Panc1 (cell line): ENCODE measurements around the gene LCE4A. TPM values are rescaled to one million over a fixed set of nuclear protein-coding genes. Genes with fewer than 3 reads are reported as not detected.
"Not testable (repeated sequence)": the region's sequence is repeated elsewhere in the genome, so short reads cannot be mapped to it uniquely, and the experiment has no call there.

Source experiments
- ATAC-seq: fragments of 200-7000 bp; cut with Tn5 transposase; 2 replicates; pipeline ENCODE4 v1.9.1; 2020; ENCODE audit warnings: mild to moderate bottlenecking, moderate library complexity
- BruUV-seq: library from RNA; stranded (reverse); fragments of 400-500 nt; replicated peaks from 2 replicates; lab custom pipeline; 2021; lab: Mats Ljungman, UMichigan
- CTCF ChIA-PET: fragments of 300-600 bp; sonication (Branson Sonifier 250); formaldehyde crosslinking; loops from one replicate; lab custom pipeline; 2022; ENCODE audit warnings: antibody characterized with exemption; lab: Charles Lee
- POLR2A ChIA-PET: fragments of 300-600 bp; sonication (Branson Sonifier 250); formaldehyde crosslinking; loops from one replicate; lab custom pipeline; 2022; ENCODE audit warnings: antibody characterized with exemption; lab: Charles Lee
- DNase-seq: peaks from one replicate; pipeline ENCODE4 v3.0.0-alpha.2; 2010; ENCODE audit warnings: low read depth, low spot score
- H3K27ac ChIP-seq: 2 replicates; pipeline ENCODE4 v1.5.1; 2011; ENCODE audit warnings: mild to moderate bottlenecking, low read length, inconsistent platforms
- H3K27me3 ChIP-seq: fragments of 200-500 bp; sonication (Bioruptor generic); 2 replicates; pipeline ENCODE4 v1.6.0; 2014; ENCODE audit warnings: low read length, inconsistent platforms; ENCODE audit not compliant: control insufficient read depth, insufficient read depth
- H3K36me3 ChIP-seq: fragments of 200-500 bp; sonication (Bioruptor generic); 2 replicates; pipeline ENCODE4 v1.5.1; 2014; ENCODE audit warnings: inconsistent platforms, mild to moderate bottlenecking, low read length, moderate library complexity; ENCODE audit not compliant: control insufficient read depth, insufficient read depth
- H3K4me1 ChIP-seq: 2 replicates; pipeline ENCODE4 v1.5.1; 2011; ENCODE audit warnings: inconsistent platforms, mild to moderate bottlenecking, low read length, moderate library complexity; ENCODE audit not compliant: control insufficient read depth, insufficient read depth
- H3K4me3 ChIP-seq, 2 experiments: 2 replicates each; pipeline ENCODE4 v1.5.1; 2011 to 2012; ENCODE audit warnings: low read depth in 2 of 2, low read length in 2 of 2, mild to moderate bottlenecking in 2 of 2, inconsistent platforms in 1 of 2, moderate library complexity in 1 of 2
- H3K9me3 ChIP-seq: fragments of 200-500 bp; sonication (Bioruptor generic); 2 replicates; pipeline ENCODE4 v1.5.1; 2014; ENCODE audit warnings: low read depth, mild to moderate bottlenecking, inconsistent platforms, low read length, moderate library complexity; ENCODE audit not compliant: control insufficient read depth, insufficient read depth
- POLR2AphosphoS5 ChIP-seq: IDR thresholded peaks from 2 replicates; pipeline ENCODE4 v1.6.1; 2012; ENCODE audit warnings: mild to moderate bottlenecking, low read depth, low read length, moderate library complexity
- SIN3A ChIP-seq: IDR thresholded peaks from 2 replicates; pipeline ENCODE4 v1.6.1; 2012; ENCODE audit warnings: low read depth, mild to moderate bottlenecking, low read length, moderate library complexity, borderline replicate concordance; ENCODE audit not compliant: insufficient read depth
- TCF7L2 ChIP-seq: IDR thresholded peaks from 2 replicates; pipeline ENCODE4 v1.6.1; 2011; ENCODE audit warnings: mild to moderate bottlenecking, low read depth, low read length, inconsistent platforms
- in situ Hi-C: cut with HindIII; loops from 2 replicates; pipeline ENCODE4 v1.10.0; 2016; ENCODE audit warnings: low sequenced_read_pairs, low pct_unique_long_range_greater_than_20kb
- intact Hi-C: fragments of 100-400 bp; cut with micrococcal nuclease; formaldehyde crosslinking; loops from one replicate; pipeline ENCODE4 v1.10.0; 2022; ENCODE audit not compliant: unreplicated experiment
- total RNA-seq: library from RNA; stranded (reverse); gene quantifications from one replicate; pipeline ENCODE4 v1.2.1, GENCODE V29; 2021; ENCODE audit not compliant: unreplicated experiment
- TF ChIP-seq, protein P1 (sequence below), 2 experiments: IDR thresholded peaks; 2 replicates each; pipeline ENCODE4 v1.6.1; 2011 to 2012; ENCODE audit warnings: low read depth in 2 of 2, control low read depth in 1 of 2, low read length in 1 of 2, mild to moderate bottlenecking in 1 of 2, moderate library complexity in 1 of 2; ENCODE audit not compliant: insufficient read depth in 1 of 2
- TF ChIP-seq, protein P2 (sequence below): fragments of 450-650 bp; IDR thresholded peaks from 2 replicates; pipeline ENCODE4 v1.5.1; 2017; ENCODE audit warnings: mild to moderate bottlenecking

Gene LCE4A
- total RNA-seq, 1 experiment from 2014 or later: not detected

DNA sequence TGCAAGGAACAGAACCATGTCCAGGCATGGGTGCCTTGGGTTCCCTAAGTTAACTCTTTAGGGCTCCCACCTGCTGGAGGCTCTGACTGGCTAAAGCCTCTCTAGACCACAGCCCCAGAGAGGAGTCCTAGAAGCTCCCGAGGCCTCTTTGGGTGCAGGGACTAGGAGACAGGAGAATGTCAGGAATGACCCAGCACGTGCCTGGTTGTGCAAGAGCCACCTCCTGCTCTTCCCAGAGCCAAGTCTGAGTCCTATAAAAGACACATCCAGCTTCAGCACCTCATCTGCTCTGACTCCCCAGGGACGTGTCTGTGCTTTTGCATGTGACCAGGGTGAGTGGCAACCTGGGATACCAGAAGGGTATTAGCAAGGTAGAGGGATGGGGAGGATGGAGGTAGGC is 44.9 kb upstream of the LCE4A start, which contains the start of gene LCE2D:
Gene LCE2D (plus strand): TSS at position 283 of the 400 bp plus-strand sequence. CDS start 726 bp downstream, outside the sequence.
- ChIA-PET CTCF (no interaction called here), POLR2A (no interaction called here)
- in situ Hi-C loops (no loop called here), intact Hi-C loops (no loop called here)
- H3K9me3 ChIP-seq: no peaks in the 10 kb centered on the region
- ATAC-seq (no peak), DNase-seq (no peak)
- H3K4me1 ChIP-seq: no peaks in the 10 kb centered on the region
- TF ChIP-seq POLR2AphosphoS5 (no peak), TCF7L2 (no peak), SIN3A (no peak)
- TF ChIP-seq, protein P1, sequence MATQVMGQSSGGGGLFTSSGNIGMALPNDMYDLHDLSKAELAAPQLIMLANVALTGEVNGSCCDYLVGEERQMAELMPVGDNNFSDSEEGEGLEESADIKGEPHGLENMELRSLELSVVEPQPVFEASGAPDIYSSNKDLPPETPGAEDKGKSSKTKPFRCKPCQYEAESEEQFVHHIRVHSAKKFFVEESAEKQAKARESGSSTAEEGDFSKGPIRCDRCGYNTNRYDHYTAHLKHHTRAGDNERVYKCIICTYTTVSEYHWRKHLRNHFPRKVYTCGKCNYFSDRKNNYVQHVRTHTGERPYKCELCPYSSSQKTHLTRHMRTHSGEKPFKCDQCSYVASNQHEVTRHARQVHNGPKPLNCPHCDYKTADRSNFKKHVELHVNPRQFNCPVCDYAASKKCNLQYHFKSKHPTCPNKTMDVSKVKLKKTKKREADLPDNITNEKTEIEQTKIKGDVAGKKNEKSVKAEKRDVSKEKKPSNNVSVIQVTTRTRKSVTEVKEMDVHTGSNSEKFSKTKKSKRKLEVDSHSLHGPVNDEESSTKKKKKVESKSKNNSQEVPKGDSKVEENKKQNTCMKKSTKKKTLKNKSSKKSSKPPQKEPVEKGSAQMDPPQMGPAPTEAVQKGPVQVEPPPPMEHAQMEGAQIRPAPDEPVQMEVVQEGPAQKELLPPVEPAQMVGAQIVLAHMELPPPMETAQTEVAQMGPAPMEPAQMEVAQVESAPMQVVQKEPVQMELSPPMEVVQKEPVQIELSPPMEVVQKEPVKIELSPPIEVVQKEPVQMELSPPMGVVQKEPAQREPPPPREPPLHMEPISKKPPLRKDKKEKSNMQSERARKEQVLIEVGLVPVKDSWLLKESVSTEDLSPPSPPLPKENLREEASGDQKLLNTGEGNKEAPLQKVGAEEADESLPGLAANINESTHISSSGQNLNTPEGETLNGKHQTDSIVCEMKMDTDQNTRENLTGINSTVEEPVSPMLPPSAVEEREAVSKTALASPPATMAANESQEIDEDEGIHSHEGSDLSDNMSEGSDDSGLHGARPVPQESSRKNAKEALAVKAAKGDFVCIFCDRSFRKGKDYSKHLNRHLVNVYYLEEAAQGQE (IDR thresholded peaks at IDR 0.05; ENCODE audit: insufficient read depth in 1 of 2, low read depth in 2 of 2, low read length in 1 of 2): no peak
- TF ChIP-seq, protein P2, sequence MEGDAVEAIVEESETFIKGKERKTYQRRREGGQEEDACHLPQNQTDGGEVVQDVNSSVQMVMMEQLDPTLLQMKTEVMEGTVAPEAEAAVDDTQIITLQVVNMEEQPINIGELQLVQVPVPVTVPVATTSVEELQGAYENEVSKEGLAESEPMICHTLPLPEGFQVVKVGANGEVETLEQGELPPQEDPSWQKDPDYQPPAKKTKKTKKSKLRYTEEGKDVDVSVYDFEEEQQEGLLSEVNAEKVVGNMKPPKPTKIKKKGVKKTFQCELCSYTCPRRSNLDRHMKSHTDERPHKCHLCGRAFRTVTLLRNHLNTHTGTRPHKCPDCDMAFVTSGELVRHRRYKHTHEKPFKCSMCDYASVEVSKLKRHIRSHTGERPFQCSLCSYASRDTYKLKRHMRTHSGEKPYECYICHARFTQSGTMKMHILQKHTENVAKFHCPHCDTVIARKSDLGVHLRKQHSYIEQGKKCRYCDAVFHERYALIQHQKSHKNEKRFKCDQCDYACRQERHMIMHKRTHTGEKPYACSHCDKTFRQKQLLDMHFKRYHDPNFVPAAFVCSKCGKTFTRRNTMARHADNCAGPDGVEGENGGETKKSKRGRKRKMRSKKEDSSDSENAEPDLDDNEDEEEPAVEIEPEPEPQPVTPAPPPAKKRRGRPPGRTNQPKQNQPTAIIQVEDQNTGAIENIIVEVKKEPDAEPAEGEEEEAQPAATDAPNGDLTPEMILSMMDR: no peak
- H3K4me3 ChIP-seq: no peak within 1 kb of the TSS
- no peaks in the 10 kb centered on the region for H3K36me3 ChIP-seq
- H3K27ac ChIP-seq: no peak within 1 kb of the TSS
- no TSS peak for BruUV-seq
- H3K27me3 ChIP-seq: peaks cover 5% of the 10 kb centered on the region; the same call in 1 of the 2 replicates

DNA sequence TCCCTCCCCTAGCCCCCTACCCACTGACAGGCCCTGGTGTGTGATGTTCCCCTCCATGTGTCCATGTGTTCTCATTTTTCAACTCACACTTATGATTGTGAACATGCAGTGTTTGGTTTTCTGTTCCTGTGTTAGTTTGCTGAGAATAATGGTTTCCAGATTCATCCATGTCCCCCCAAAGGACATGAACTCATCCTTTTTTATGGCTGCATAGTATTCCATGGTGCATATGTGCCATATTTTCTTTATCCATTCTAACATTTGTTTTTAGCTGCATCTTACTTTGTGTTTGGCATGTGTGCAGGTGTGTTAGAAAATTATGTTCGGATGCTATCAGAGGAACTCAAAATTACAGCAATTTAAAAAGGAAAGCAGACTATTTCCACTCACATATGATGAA is 41.8 kb upstream of the LCE4A start:
- H3K4me1 ChIP-seq, H3K9me3 ChIP-seq, intact Hi-C loops, CTCF ChIA-PET, DNase-seq, H3K36me3 ChIP-seq, H3K27ac ChIP-seq, H3K4me3 ChIP-seq, ATAC-seq, BruUV-seq, H3K27me3 ChIP-seq, in situ Hi-C loops, POLR2A ChIA-PET: not testable (repeated sequence)

DNA sequence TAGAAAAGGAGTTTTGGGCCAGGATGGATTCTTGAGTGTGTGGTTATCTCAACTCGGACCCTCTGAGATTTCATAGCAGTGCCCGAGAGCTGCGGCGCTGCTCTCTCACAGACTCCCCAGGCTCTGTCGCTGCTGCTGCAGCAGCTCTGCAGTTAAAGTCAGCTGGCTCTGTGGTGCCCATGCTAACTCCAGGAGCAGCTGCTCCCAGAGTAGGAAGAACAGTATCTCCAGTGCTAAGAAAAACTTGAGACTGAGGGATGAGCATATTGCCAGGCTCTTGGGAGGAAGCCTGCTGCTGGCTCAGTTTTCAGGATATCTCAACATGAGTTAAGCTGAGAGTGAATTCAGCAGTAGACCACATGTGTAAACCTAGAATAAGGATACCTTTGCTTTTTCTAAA is 40.3 kb upstream of the LCE4A start:
- ChIA-PET POLR2A (no interaction called here), CTCF (no interaction called here)
- TF ChIP-seq TCF7L2 (no peak), POLR2AphosphoS5 (no peak), SIN3A (no peak)
- TF ChIP-seq, protein P1 (IDR thresholded peaks at IDR 0.05; ENCODE audit: insufficient read depth in 1 of 2, low read depth in 2 of 2, low read length in 1 of 2): no peak
- TF ChIP-seq, protein P2: no peak
- in situ Hi-C loops: no loop called here
- H3K27me3 ChIP-seq: no peaks in the 10 kb centered on the region
- no peaks in the 10 kb centered on the region for H3K36me3 ChIP-seq
- ATAC-seq (no peak), DNase-seq (no peak)
- BruUV-seq: no TSS peak
- H3K27ac ChIP-seq: no peak overlapping the region
- H3K4me1 ChIP-seq: no peaks in the 10 kb centered on the region
- H3K9me3 ChIP-seq: no peaks in the 10 kb centered on the region
- H3K4me3 ChIP-seq: no peak overlapping the region
- intact Hi-C loops: no loop called here
